NCI-H526 (cell line): Measurements from ENCODE around the gene LPO.
A peak's percentile ranks its signal among the peaks of the same experiment; 100 is the strongest.

Experiments
- DNase-seq, 2 experiments: peaks; one replicate each; lab custom pipeline; 2025; lab: John Stamatoyannopoulos, UW

The LPO gene

DNA sequence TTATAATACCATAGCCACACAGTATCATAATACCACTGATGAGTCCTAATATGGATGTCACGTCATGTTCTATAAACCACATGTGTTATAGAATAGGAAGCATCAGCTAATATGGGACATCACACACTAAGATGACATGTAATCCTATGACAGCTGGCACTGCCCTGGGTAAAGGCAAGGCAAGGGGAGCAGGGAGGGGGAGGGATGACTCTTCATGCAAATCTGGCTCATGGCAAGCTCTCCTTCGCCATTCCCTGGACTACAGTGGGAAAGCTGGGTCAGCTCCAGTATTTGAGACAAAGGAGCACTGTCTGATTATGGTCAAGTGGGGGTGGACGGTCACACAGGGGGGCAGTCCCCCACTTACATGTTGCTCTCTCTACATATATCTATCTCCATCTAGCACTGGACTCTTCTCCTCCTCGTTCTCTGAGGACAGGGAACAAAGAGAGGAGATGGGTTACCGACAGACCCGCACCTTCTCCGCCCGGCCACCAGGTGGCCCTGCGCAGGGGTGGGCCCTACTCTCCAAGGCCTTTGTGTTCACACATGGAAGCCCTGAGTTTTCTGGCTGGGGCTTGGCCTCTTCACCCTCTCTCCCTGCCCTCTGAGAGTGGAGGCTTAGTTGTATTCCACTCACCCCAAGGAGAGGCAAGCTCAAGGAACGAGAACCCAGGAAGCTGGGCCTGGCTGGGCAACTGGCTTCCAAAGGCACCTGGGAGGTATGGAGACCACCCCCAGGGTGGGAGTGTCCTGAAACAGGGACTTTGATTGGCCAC is 65.8 kb downstream of the LPO start:
- peak; percentile 90 for DNase-seq

DNA sequence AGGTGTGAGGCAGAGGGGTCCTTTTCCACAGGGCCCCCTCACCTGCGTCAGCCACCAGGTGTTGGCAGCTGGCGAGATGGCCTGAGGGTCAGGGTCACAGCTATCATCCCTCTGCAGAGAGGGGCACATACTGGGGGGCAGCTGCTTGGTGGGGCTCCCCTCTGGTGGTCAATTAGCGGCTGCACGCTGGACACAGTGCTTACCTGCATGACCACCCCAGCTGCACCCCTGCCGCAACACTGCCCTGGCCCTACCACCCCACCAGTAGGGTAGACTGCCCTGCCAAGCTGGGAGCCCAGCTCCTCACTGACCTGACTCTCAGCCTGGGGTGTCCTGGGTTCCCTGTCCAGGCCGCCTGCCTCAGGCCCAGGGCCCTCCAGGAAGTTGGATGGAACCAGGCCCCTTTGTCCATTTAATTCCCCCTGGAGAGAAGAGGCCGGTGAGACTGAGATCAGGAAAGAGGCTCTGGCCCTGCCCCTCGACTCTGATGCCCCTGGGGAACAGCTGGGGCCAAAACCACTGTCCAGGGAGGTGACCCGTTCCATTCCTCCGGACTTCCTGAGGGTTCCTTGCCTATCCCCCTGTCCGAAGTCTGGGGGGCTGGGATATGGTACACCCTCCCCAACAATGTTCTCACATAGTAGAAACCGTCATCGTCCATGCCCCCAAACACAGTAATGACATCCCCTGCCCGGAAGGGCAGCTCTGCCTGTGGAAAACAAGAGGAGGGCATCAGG is 66.5 kb downstream of the LPO start:
- DNase-seq: no peak

DNA sequence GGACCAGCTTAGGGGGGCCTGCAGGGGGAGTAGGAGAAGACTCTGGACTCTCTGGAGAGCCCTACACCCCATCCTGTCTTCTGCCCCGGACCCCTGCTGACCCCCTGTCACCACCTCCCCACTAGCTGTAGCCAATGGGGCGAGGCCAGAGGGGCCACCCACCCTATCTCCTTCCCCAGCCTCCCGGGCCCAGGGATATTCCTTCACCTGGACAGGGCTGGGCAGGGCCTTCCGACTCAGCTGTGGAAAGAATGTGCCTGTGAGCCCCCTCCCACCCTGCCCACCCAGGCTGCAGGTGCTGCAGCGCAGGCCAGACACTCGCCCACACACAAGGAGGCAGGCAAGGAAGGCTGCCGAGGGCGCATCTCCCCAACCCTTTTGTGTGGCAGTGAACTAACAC is 67.2 kb downstream of the LPO start:
- DNase-seq: no peak

DNA sequence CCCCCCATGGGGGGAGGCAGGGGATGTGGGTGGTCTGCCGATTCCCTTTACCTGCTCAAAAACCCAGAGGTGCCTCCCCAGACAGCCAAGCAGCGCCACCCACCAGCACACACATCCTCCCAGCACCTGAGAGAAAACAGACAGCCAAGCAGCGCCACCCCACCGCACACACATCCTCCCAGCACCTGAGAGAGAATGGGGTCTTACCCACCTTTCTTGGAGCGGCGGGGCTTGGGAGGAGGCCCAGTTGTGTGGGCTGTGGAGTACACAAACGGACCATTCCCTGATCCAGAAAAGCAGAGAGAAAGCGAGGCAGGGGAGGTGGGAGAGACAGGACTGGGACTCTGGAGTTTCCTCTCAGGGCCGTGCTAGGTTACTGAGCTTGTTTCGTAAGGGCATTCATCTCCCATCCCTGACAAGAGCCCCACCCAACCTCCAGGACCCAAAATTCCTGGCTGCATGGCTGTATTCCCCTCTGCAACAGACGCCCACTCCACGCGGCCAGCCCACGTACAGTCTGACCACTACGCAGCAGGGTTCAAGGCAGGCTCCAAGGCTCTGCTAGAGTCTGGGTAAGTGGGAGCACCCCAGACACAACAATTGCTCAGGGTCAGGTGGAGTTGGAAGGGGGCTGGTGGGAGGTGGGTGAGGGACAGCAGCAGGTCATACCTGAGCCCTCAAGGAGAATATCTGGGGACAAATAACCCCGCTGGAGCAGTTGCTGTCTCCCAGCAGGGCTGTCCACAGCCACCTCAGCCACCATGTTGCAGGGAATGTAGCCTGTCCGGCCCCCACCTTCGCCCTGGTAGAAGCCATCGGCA is 68.0 kb downstream of the LPO start:
- no peak for DNase-seq

DNA sequence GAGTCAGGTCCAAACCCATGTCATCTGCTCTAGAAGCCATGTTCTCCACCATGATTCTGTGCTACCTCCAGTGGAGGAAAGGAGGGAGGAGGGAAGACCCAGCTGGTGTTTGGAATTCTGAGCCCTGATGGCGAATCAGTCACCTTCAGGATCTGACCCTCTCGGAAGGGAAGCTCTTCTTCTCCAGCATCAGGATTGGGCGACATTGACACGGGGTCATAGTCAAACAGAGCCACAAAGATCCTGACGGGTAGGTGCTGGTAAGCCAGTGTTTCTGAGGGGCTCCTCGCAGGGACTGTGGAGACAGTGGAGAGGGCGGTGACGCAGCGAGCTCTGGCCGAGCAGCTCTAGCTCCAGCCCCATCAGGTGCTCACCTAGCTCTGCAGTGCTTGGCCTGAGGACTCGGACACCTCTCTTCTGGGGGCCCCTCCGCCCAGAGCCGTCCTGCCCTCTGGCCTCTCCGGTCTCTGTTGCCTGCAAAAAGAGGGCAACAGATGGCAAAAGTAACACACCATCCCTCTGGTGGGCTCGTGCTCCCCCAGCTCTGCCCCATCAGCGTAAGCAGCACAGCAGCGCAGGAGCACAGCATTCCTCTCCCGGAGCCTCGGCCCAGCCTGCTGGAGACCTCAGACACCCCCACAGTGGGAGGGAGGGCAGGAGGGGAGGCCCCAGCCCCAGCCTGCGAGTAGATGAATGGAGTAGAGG is 69.2 kb downstream of the LPO start:
- no peak for DNase-seq

DNA sequence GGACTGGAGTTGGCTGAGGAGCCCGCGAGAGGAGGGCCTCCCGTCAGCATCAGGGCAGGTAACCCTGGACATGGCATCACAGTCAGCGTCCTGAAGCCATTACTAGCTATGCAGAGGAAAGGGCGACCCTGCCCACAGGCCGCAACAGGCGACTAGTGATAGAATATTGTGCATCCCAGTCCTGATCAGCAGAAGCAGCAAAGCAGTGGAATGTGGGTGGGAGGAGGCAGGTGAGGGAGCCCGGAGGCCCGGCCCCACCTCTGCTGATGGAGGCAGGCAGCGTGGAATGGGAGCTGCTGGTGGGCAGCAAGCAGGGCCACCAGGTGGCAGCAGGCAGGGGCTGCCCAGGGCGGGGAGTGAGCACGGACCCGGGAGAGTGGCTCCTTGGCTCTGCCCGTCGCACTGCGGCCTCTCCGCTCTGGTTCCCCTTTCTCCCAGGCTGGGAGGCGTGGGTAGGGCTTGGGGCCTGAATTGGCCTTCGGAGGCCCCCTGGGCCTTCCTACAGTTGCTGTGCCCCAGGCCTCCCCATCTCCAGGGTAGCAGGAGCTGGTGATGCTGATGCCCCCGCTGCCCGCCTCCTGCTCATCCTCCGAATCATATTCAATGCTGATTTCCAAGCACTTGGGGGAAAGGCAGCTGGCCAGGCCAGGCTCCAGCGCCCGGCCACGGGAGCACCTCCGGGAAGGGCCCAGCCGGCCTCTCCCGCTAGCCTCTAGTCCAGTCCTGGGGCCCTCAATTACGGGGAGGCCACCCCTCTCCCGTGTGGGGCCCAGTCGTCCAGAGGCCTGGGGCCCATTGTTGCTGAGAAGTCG is 70.0 kb downstream of the LPO start:
- peak in 1 of 2 experiments; percentile 35 for DNase-seq

DNA sequence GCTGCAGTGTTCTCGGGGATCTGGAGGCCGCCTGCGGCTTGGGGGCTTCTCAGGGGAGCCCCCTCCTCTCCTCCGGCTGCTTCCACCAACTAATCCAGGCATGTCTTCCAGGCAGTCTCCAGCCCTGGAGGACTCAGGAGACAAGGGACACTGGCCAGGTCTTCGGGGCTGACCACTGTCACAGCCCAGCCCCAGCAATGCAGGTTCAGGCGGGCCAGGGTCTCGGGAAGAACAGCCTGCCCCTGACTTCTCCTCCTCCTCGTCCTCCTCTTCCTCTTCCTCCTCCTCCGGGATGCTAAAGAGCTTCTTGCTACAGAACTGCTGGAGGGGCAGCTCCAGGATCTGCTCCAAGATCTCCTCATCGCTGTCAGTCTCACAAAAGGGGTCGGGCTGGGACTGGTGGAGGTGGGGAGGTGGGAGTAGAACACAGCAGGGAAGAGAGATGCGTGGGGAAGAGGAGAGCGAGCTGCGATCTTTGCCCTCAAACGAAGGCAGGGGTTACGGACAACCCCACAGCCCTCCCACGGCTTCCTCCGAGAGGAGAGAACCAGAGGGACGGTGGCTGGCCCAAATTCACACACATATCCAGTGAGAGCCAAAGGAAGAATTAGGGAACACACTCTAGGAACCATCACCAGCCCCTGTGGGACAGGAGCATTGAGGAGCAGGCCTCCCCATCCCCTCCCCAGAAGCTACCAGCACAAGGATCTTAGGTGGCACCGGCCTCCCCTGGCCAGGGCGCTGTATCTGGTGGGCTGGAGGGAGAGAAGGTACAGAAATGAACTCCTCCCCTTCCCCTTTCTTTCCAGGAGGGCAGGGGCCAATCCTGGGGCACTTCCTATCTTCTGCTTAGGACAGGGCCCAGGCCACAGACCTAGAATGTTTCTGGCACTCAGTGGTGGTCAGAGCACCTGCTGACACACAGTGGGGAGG is 70.9 kb downstream of the LPO start:
- DNase-seq: no peak

DNA sequence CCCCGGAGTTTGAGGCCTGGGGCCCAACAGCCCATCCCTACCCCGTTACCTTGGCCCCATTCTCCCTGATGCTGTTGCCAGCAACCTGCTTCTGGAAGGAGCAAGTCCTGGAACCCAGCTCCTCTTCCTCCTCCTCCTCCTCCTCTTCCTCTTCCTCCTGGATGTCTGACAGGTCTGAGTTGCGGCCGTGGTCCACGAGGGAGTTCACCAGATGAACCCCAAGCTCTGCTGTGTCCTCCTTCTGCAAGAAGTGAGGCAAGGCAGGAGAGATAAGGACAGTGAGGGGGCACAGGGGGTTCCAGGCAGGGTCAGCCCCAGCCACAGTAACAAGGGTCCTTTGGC is 71.5 kb downstream of the LPO start:
- DNase-seq: no peak

DNA sequence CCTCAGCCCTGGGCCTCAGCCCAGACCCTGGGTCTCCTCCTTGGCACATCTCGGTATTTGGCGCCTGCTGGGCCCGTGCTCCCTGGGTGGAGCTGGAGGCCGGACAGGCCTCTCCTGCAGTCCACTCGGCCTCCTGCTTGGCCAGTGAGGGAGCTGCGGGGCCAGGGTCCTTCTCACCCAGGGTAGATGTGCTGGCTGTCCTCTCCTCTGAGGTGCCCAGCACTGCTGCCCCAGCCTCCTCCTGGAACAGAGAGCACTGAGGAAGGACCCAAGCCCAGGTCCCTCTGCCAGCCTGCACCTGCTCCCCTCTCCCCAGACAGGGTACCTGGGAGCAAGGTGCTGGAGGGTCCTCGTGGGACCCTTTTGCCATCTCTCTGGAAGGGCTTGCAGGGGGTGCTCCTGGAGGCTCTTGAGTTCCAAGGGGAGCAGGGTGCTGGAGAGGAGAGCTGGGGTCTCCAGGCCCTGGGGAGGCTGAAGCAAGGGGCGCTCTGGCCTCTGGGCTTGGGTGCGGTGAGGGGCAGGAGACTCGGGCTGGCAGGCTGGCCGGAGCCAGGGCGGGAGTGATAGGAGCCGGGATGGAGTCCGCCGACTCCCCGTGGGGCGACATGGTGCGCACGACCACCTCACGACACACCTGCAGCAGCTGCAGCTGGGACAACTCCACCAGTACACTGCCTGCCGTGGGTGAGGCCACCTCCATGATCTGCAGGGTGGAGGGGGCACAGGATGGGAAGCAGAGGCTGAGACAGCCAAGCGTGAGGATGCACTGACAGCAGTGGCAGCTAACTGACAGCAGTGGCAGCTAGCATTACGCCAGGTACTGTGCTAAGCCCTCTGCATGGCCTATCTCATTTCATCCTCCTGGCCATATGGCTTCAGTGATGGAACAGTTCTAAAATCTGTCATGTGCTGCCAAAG is 72.4 kb downstream of the LPO start:
- DNase-seq: no peak

DNA sequence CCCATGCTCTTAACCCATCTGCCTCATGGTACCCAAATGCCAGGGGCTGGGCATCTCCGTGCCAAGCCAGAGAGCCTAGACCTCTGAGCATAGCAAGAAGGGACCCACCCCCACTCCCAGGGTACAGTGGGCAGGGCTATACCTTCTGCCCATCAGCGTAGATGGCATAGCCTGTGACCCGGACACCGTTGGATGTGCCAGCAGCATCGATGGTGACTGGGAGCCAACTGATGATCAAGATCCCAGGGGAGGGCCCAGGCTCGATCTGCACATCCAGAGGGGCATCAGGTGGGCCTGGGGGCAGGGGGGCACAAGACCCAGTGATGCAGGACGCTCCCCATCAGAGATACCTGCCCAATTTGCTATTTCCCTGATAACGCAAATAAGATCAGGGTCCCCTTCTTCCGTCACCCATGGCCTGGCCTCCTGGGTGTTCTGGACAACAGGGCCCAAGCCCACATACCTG is 73.1 kb downstream of the LPO start:
- no peak for DNase-seq

DNA sequence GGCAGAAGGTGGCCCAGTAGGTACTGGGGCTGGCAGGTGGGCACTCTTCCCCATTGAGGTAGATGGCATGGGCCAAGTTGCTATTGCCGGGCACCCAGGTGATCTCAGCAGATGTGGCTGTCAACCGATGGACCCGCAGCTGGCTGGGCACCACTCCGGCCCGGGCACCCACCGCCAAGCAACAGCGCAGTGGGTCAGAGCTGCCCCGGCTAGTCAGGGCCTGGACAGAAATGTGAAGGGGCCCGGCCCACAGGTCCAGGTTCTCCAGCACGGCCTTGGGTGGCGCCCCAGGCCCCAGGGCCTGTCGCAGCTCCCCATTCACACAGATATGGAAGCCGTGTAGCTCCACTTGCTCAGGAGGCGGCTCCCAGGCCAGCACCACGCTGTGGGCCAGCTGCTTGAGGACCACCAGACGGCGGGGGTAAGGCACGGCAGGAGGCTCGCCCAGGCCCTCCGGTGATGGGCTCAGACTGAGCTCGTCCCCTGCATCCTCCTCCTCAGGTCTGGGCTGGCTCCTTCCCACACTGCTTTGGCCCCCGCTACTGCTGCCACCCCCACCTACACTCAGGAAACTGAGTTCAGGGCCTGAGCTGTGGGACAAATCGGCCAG is 73.7 kb downstream of the LPO start:
- no peak for DNase-seq

DNA sequence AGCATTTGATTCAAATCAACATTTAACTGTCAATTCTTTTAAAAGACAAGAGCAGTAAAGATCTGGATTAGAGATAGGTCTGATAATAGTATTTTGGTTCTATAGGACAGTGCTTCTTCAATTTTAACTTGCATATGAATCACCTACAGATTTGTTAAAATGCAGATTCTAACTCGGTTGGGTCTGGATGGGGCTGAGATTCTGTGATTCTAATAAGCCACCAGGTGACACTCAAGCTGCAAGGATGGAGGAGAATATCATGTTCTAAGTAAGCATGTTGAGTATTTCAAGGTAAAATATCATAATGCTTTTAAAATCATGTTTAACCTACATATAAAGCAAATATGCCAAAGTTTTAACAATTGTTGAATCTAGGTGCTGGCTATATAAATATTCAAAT is 74.4 kb downstream of the LPO start:
- DNase-seq: no peak

DNA sequence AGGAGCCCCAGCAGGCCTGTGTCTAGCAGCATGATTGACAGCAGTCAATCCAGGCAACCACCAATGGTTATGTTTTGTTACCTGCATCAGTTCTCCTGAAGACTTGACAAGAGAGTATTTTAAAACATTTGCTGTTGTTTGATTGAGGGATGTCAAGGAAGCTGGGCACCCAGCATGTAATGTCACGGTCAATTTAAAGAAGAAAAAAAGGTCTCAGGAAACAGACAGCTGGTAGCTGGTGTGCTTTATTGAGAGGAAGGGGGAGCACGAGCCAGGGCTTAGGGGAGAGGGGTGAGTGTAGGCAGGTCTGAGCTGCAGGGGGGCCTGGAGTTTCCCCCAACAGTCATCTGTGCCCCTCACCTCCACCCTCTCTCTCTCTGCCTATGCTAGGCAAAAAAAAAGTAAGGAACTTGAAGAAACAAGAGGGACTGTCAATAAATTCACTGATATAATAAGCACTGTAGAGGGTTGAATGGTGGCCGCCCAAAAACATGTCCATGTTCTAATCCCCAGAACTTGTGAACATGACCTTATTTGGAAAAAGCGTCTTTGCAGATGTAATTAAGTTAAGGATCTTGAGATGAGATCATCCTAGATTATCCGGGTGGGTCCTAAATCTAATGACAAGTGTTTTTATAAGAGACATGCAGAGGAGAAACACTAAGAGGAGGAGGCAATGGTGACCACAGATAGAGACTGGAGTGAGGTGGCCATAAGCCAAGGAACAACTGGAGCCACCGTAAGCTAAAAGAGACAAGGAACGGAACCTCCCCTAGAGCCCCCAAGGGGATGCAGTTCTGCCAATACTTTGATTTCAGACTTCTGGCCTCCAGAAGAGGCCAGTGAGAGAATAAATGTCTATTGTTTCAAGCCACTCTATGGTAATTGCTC is 75.7 kb downstream of the LPO start:
- no peak for DNase-seq

DNA sequence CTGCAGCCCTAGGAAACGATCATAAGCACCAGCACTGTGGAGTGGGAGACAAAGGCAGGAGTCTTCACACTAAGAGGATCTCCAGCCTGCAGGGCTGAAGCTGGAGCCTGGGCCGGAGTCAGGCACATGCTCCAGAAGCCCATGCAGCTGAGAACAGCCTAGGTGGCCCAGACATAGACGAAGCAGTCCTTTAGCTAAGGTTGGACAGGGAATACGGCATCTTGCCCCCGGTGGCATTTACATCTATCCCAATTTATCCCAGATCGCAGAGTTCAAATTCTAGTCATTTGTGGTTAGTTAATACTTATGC is 76.3 kb downstream of the LPO start:
- no peak for DNase-seq

DNA sequence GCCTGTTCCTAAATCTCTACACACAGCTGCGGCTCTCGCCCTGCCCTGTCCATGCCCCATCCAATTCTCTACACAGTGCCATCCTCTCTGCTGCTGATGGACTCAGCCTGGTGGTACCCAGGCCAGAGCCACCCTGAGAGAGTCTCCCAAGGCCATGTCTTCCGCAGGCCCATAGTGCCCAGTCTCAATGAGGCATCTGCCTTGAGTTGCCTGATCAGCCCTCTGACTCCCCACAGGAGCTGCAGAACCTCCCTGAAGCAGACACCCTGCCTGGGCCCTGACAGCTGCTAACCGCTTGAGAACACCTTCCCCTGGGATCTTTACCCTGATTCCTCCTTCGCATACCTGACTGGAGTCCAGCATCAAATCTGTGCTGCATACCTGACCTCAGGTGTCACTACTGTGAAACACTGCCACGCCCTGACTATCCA is 76.9 kb downstream of the LPO start:
- no peak for DNase-seq

DNA sequence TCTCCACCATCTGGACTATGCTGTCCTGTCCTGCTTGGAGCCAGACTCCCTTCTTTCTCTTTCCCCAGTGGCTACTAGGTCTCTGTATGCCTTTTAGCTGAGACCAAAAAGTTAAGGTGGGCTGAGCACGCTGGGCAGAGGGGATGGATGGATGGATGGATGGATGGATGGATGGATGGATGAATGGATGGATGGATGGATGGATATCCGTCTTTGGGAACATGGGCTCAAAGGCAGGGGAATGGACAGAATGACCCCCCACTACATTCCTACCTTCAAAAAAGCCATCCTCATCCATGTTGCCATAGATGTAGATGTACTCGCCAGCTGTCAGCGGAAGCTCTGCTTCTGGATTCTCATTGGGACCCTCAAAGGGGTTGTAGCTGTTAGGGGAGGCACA is 77.4 kb downstream of the LPO start:
- no peak for DNase-seq

DNA sequence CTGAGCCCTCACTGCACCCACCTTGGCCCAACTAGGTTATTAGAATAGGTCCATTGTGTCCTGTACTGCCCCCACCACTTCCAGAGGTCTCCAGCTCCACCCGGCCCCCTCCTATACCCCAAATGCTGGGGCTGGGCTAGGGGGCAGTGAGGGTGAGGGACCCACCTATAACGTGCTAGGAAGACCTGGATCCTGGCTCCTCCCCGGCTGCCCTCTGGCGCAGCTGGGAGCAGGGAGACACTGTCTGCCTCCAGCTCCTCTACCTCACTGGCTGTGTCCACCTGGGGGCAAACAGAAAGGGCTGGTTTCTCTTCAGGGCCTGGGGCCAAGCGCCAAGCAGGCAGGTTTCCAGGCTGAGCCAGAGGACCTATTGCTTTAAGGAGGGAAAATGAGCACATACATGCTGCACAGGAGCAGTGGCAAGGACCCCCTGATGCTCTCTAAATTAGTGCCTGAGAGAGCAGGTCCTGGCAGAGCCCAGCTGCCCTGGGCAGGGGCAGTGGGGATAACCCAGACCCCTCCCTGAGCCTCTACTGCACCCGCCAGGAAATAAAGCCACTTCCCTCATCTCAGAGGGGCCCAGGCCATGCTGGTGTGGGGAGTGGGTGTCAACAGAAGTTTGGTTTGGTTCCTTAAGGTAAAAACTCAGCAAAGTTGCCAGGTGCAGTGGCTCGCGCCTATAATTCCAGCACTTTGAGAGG is 78.0 kb downstream of the LPO start:
- no peak for DNase-seq
